ENCODE data around the gene MTHFD1L. TPM values are rescaled to one million over a fixed set of nuclear protein-coding genes. Genes with fewer than 3 reads are reported as not detected.
"Not testable (repeated sequence)": the region's sequence is repeated elsewhere in the genome, so short reads cannot be mapped to it uniquely, and the experiment has no call there.

The MTHFD1L gene
- polyA plus RNA-seq, 3 donors, result 0.25 to 1.3 (median 0.39) TPM

- H2AFZ ChIP-seq (ENCODE audit: insufficient read depth, low read depth, low read length, poor library complexity, severe bottlenecking), result no peak overlapping the region
- TF ChIP-seq, protein P1, sequence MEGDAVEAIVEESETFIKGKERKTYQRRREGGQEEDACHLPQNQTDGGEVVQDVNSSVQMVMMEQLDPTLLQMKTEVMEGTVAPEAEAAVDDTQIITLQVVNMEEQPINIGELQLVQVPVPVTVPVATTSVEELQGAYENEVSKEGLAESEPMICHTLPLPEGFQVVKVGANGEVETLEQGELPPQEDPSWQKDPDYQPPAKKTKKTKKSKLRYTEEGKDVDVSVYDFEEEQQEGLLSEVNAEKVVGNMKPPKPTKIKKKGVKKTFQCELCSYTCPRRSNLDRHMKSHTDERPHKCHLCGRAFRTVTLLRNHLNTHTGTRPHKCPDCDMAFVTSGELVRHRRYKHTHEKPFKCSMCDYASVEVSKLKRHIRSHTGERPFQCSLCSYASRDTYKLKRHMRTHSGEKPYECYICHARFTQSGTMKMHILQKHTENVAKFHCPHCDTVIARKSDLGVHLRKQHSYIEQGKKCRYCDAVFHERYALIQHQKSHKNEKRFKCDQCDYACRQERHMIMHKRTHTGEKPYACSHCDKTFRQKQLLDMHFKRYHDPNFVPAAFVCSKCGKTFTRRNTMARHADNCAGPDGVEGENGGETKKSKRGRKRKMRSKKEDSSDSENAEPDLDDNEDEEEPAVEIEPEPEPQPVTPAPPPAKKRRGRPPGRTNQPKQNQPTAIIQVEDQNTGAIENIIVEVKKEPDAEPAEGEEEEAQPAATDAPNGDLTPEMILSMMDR (IDR thresholded peaks at IDR 0.05), result no peak
- no peak overlapping the region for H3K4me2 ChIP-seq (replicated peaks; ENCODE audit: extremely low read depth, low read length, poor library complexity, severe bottlenecking)
- no peak overlapping the region for H3K27ac ChIP-seq (ENCODE audit: low read depth in 1 of 2, low read length in 2 of 2)
- Mint-ChIP-seq H3K4me1 (no peaks in the 10 kb centered on the region), H3K27me3 (ENCODE audit: low read depth in 3 of 3) (peaks cover 0 to 12% (median 7%) of the 10 kb centered on the region in 3 donors), H3K4me3 (no peak overlapping the region), H3K36me3 (no peaks in the 10 kb centered on the region), H3K9me3 (no peaks in the 10 kb centered on the region), H3K27ac (no peak overlapping the region)
- no peak for DNase-seq
- H3K79me2 ChIP-seq (ENCODE audit: insufficient read depth, low read length), result no peaks in the 10 kb centered on the region
- no peaks in the 10 kb centered on the region for H3K36me3 ChIP-seq (replicated peaks in 1 of 2; ENCODE audit: control insufficient read depth in 1 of 2, insufficient read depth in 2 of 2, low read length in 2 of 2)
- H3K4me1 ChIP-seq (ENCODE audit: control insufficient read depth in 1 of 2, insufficient read depth in 2 of 2, low read length in 2 of 2), result no peaks in the 10 kb centered on the region
- no peaks in the 10 kb centered on the region for H3K9me3 ChIP-seq (replicated peaks in 1 of 2; ENCODE audit: control insufficient read depth in 1 of 2, insufficient read depth in 1 of 2, low read length in 2 of 2)
- no peak overlapping the region for H3K4me3 ChIP-seq (replicated peaks in 1 of 3; ENCODE audit: low read depth in 2 of 3, low read length in 3 of 3)
- no peaks in the 10 kb centered on the region for H4K20me1 ChIP-seq (ENCODE audit: insufficient read depth, low read length)
- H3K27me3 ChIP-seq (ENCODE audit: control insufficient read depth in 2 of 2, insufficient read depth in 2 of 2, low read length in 2 of 2), result no peaks in the 10 kb centered on the region
- H3K9ac ChIP-seq (ENCODE audit: insufficient read depth, low read length, poor library complexity, severe bottlenecking), result no peak overlapping the region
- intact Hi-C loops (cut with micrococcal nuclease), result no loop called here
- WGBS (ENCODE audit: insufficient coverage), result 90% methylated on average over 4 of the region's 5 CpGs
These were observed 246.2 kb downstream of the MTHFD1L start for GRCh38 chr6:151111670-151112069.

DNA sequence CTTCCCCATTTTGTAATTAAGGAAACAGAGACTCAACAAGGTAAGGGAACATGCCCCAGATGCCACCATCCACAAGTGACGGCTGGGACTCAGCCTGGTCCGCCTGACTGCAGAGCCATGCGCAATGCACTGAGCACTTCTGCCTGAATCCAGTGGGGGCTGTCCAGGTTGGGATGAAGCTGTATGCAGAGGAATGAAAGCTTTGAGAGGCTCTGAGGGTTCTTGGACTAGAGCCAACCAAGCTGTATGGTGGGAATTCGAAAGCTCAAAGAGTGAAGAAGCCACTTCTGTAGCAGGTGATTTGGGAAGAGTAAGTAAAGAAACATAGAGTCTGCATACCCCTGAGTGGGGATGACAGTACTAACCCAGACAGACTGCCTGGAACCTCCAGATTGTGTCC lies 246.6 kb downstream of the MTHFD1L start:
- Histone ChIP-seq H3K9ac (ENCODE audit: insufficient read depth, low read length, poor library complexity, severe bottlenecking) (no peak overlapping the region), H3K27me3 (ENCODE audit: control insufficient read depth in 2 of 2, insufficient read depth in 2 of 2, low read length in 2 of 2) (no peaks in the 10 kb centered on the region), H3K4me2 (replicated peaks; ENCODE audit: extremely low read depth, low read length, poor library complexity, severe bottlenecking) (no peak overlapping the region), H2AFZ (ENCODE audit: insufficient read depth, low read depth, low read length, poor library complexity, severe bottlenecking) (no peak overlapping the region), H3K36me3 (replicated peaks in 1 of 2; ENCODE audit: control insufficient read depth in 1 of 2, insufficient read depth in 2 of 2, low read length in 2 of 2) (no peaks in the 10 kb centered on the region), H3K27ac (ENCODE audit: low read depth in 1 of 2, low read length in 2 of 2) (no peak overlapping the region), H3K4me3 (replicated peaks in 1 of 3; ENCODE audit: low read depth in 2 of 3, low read length in 3 of 3) (no peak overlapping the region), H3K79me2 (ENCODE audit: insufficient read depth, low read length) (no peaks in the 10 kb centered on the region), H4K20me1 (ENCODE audit: insufficient read depth, low read length) (no peaks in the 10 kb centered on the region), H3K9me3 (replicated peaks in 1 of 2; ENCODE audit: control insufficient read depth in 1 of 2, insufficient read depth in 1 of 2, low read length in 2 of 2) (no peaks in the 10 kb centered on the region), H3K4me1 (ENCODE audit: control insufficient read depth in 1 of 2, insufficient read depth in 2 of 2, low read length in 2 of 2) (no peaks in the 10 kb centered on the region)
- no peaks in the 10 kb centered on the region for H3K9me3 Mint-ChIP-seq
- 87% methylated on average over 4 of the region's 4 CpGs for WGBS (ENCODE audit: insufficient coverage)
- no peaks in the 10 kb centered on the region for H3K4me1 Mint-ChIP-seq
- intact Hi-C loops (cut with micrococcal nuclease), result no loop called here
- TF ChIP-seq, protein P1 (IDR thresholded peaks at IDR 0.05), result no peak
- H3K4me3 Mint-ChIP-seq, result no peak overlapping the region
- peak overlapping the region in 1 of 7 donors; percentile 19 for H3K27ac Mint-ChIP-seq
- H3K36me3 Mint-ChIP-seq, result no peaks in the 10 kb centered on the region
- no peak for DNase-seq
- peaks cover 0 to 11% (median 6%) of the 10 kb centered on the region in 3 donors for H3K27me3 Mint-ChIP-seq (ENCODE audit: low read depth in 3 of 3)

DNA sequence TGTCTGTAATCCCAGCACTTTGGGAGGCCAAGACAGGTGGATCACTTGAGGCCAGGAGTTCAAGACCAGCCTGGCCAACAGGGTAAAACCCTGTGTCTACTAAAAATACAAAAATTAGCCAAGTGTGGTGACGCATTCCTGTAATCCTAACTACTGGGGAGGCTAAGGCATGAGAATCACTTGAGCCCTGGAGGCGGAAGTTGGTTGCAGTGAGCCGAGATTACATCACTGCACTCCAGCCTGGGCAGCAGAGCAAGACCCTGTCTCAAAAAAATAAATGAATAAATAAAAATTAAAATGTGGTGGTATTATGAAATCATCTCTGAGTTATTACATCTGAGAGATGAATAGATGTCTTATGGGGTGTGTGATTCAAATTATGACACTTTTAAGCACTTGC lies 247.4 kb downstream of the MTHFD1L start:
- H3K79me2 ChIP-seq (ENCODE audit: insufficient read depth, low read length); H3K4me2 ChIP-seq (replicated peaks; ENCODE audit: extremely low read depth, low read length, poor library complexity, severe bottlenecking); H3K27me3 Mint-ChIP-seq (ENCODE audit: low read depth in 3 of 3); H3K9ac ChIP-seq (ENCODE audit: insufficient read depth, low read length, poor library complexity, severe bottlenecking); H3K9me3 Mint-ChIP-seq; H2AFZ ChIP-seq (ENCODE audit: insufficient read depth, low read depth, low read length, poor library complexity, severe bottlenecking); H3K36me3 ChIP-seq (replicated peaks in 1 of 2; ENCODE audit: control insufficient read depth in 1 of 2, insufficient read depth in 2 of 2, low read length in 2 of 2); DNase-seq; H3K27ac ChIP-seq (ENCODE audit: low read depth in 1 of 2, low read length in 2 of 2); H3K27me3 ChIP-seq (ENCODE audit: control insufficient read depth in 2 of 2, insufficient read depth in 2 of 2, low read length in 2 of 2); H3K4me1 Mint-ChIP-seq; H4K20me1 ChIP-seq (ENCODE audit: insufficient read depth, low read length); H3K27ac Mint-ChIP-seq; H3K4me3 ChIP-seq (replicated peaks in 1 of 3; ENCODE audit: low read depth in 2 of 3, low read length in 3 of 3); H3K36me3 Mint-ChIP-seq; intact Hi-C loops (cut with micrococcal nuclease); H3K9me3 ChIP-seq (replicated peaks in 1 of 2; ENCODE audit: control insufficient read depth in 1 of 2, insufficient read depth in 1 of 2, low read length in 2 of 2); H3K4me1 ChIP-seq (ENCODE audit: control insufficient read depth in 1 of 2, insufficient read depth in 2 of 2, low read length in 2 of 2); H3K4me3 Mint-ChIP-seq: not testable (repeated sequence)
- WGBS (ENCODE audit: insufficient coverage), result 93% methylated on average over 2 of the region's 3 CpGs

Measured in CD14-positive monocyte (primary cell).